GM12872 (cell line): ENCODE measurements around the gene PDE2A.

Experiments
- CTCF ChIP-seq: IDR thresholded peaks from 3 replicates; pipeline ENCODE4 v1.5.1; 2011; ENCODE audit warnings: low read depth, mild to moderate bottlenecking, low read length, moderate library complexity; ENCODE audit not compliant: insufficient read depth

PDE2A gene

GRCh38 chr11:72552399-72552910 is 121.8 kb downstream of the PDE2A start:
- no peak for TF ChIP-seq CTCF

GRCh38 chr11:72551571-72551970 is 122.7 kb downstream of the PDE2A start:
- no peak for TF ChIP-seq CTCF

GRCh38 chr11:72548463-72548862 is 125.8 kb downstream of the PDE2A start:
- TF ChIP-seq CTCF, result no peak

GRCh38 chr11:72546866-72547265 is 127.4 kb downstream of the PDE2A start:
- TF ChIP-seq CTCF, result no peak

- TF ChIP-seq CTCF, result no peak
Observed at GRCh38 chr11:72544589-72544988, 129.6 kb downstream of the PDE2A start.

- TF ChIP-seq CTCF, result no peak
Observed at GRCh38 chr11:72543849-72544542, 130.2 kb downstream of the PDE2A start.

- TF ChIP-seq CTCF, result no peak
Observed at GRCh38 chr11:72541257-72541974, 132.8 kb downstream of the PDE2A start.
